HEK293T (cell line): ENCODE measurements around the gene EPHB4.

Source experiments
- BHLHE40 ChIP-seq: fragments of 450-650 bp; IDR thresholded peaks from 2 replicates; pipeline ENCODE4 v1.6.1; 2016; ENCODE audit warnings: mild to moderate bottlenecking, moderate library complexity, borderline replicate concordance
- ELF4 ChIP-seq: fragments of 450-650 bp; IDR thresholded peaks from 2 replicates; pipeline ENCODE4 v1.6.1; 2017; ENCODE audit warnings: antibody characterized with exemption
- FOXA1 ChIP-seq: fragments of 450-650 bp; IDR thresholded peaks from 2 replicates; pipeline ENCODE4 v1.6.1; 2016; ENCODE audit warnings: mild to moderate bottlenecking
- FOXK2 ChIP-seq: fragments of 450-650 bp; IDR thresholded peaks from 2 replicates; pipeline ENCODE4 v1.6.1; 2016; ENCODE audit warnings: mild to moderate bottlenecking
- SP1 ChIP-seq: fragments of 450-650 bp; IDR thresholded peaks from 2 replicates; pipeline ENCODE4 v1.6.1; 2017

DNA sequence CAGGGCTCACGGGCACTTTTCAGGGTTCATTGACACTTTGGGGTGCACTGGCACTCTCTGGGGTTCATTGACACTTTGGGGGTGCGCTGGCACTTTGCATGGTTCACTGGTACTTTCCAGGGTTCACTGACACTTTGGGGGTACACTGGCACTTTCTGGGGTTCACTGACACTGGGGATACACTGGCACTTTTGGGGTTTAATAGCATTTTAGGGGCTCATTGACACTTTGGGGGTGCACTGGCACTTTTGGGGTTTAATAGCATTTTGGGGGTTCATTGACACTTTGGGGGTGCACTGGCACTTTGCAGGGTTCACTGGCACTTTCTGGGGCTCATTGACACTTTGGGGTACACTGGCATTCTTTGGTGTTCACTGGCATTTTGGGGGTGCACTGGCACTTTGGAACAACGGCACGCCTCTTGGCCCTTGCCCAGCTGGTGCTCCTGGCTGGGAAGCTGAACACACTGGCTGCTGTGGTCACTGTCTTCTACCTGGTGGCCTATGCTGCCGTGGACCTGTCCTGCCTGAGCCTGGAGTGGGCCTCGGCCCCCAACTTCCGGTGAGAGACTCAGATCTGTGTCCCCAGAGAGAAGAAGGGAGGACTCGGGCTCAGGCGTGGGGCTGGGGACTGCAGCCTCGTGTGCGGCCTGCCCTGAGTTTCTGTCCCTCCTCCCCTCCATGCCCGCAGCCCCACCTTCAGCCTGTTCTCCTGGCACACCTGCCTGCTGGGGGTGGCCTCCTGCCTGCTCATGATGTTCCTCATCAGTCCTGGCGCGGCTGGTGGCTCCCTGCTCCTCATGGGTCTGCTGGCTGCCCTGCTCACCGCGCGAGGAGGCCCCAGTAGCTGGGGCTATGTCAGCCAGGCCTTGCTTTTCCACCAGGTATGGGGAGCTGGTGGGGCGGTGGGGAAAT is 33.6 kb upstream of the EPHB4 start:
- TF ChIP-seq SP1 (no peak), FOXA1 (no peak), FOXK2 (no peak), BHLHE40 (no peak), ELF4 (no peak)
